BE2C (cell line): ENCODE data around the gene ATAD3C.

Experiments
- DNase-seq: peaks from one replicate; pipeline ENCODE4 v3.0.0-alpha.2; 2020
- H3K27me3 ChIP-seq: fragments of 250-450 bp; sonication (Bioruptor Pico); 2 replicates; pipeline ENCODE4 v1.5.1; 2020; ENCODE audit warnings: mild to moderate bottlenecking
- H3K36me3 ChIP-seq: fragments of 250-450 bp; sonication (Bioruptor Pico); 2 replicates; pipeline ENCODE4 v1.5.1; 2020; ENCODE audit warnings: mild to moderate bottlenecking
- H3K4me1 ChIP-seq: fragments of 250-450 bp; sonication (Bioruptor Pico); 2 replicates; pipeline ENCODE4 v1.5.1; 2020
- H3K4me3 ChIP-seq: 2 replicates; pipeline ENCODE4 v1.5.1; 2011; ENCODE audit warnings: low read depth, low read length
- H3K9me3 ChIP-seq: fragments of 250-450 bp; sonication (Bioruptor Pico); 2 replicates; pipeline ENCODE4 v1.5.1; 2020
- CTCF ChIP-seq: IDR thresholded peaks from 2 replicates; pipeline ENCODE4 v1.5.1; 2012; ENCODE audit warnings: mild to moderate bottlenecking, low read depth, low read length

ATAD3C gene

GRCh38 chr1:1424707-1425106, 24.8 kb upstream of the ATAD3C start:
- H3K36me3 ChIP-seq: no peaks in the 10 kb centered on the region
- no peaks in the 10 kb centered on the region for H3K27me3 ChIP-seq
- no peaks in the 10 kb centered on the region for H3K9me3 ChIP-seq
- no peak for TF ChIP-seq CTCF
- H3K4me3 ChIP-seq: no peak overlapping the region
- 0 out of 2 replicates have a peak, but pooled peaks cover 3% of the 10 kb centered on the region for H3K4me1 ChIP-seq
- no peak for DNase-seq

- Histone ChIP-seq H3K9me3 (no peaks in the 10 kb centered on the region), H3K4me3 (no peak overlapping the region), H3K4me1 (peaks cover 5% of the 10 kb centered on the region; the same call in 1 of the 2 replicates), H3K27me3 (no peaks in the 10 kb centered on the region), H3K36me3 (no peaks in the 10 kb centered on the region)
- TF ChIP-seq CTCF: no peak
- no peak for DNase-seq
These were observed 24.1 kb upstream of the ATAD3C start for GRCh38 chr1:1425426-1425752.

DNA sequence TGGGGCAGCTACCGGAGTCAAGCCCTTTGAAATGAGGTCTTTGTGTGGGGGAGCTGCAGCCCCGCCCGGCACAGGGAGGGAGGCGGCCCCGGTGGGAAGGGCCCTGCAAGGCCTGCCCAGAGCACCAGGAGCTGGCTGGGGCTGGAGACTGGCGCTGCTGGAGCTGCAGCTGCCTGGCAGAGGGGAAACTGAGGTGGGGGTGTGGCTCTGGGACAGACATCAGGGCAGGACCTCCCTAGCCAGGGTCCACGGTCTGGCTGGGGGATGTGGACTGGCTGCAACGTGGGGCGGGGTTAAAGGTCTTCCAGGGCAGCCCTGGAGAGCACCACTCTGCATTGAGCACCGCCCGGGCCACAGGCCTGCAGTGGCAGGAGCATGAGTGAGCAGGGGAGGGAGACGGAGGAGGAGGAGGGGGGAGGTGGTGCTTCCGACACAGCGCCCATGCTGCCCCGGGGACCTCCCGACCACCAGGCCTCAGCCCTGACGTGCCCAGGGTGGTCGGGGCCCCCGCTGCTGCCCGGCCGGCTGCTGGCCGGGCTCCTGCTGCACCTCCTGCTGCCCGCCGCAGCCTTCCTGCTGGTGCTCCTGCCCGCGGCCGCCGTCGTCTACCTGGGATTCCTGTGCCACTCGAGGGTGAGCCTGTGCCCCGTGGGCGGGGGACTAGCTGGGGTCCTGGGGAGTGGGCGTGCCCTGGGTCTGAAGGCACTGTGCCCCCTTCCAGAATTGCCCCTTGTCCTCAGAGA, 23.6 kb upstream of the ATAD3C start:
- peaks cover 9% of the 10 kb centered on the region for H3K4me1 ChIP-seq
- H3K27me3 ChIP-seq: no peaks in the 10 kb centered on the region
- peak; percentile 18 for DNase-seq
- no peak for TF ChIP-seq CTCF
- no peak overlapping the region for H3K4me3 ChIP-seq
- H3K9me3 ChIP-seq: no peaks in the 10 kb centered on the region
- no peaks in the 10 kb centered on the region for H3K36me3 ChIP-seq

DNA sequence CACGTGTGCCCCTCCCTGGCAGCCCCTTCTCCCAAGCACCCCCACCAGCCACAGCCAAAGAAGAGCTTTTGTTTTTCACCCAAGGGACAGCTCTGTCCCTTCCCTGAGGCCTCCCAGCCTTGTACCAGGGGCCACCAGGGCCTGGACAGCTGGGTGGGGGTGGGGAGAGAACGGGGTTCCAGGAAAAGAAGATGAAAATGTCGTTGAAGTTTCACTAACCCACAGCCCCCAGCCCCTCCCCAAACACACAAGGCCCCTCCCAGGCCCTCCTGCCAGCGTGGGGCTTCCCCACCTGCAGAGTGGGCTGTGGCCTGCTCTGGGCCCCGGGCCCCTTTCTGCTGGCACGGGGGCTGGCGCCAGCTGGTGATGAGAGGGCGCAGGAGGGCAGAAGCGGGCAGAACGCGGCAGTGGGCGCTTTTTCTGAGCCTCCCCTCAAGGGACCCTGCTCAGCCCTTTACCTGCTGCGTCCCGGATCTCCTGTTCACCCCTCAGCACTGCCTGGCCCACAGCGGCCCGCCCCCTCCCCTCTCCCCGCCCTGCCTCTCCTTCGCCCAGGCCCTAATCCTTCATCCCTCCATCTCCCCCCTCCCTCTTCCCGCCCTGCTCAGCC, 22.9 kb upstream of the ATAD3C start:
- no peaks in the 10 kb centered on the region for H3K27me3 ChIP-seq
- no peak for TF ChIP-seq CTCF
- H3K36me3 ChIP-seq: no peaks in the 10 kb centered on the region
- H3K4me3 ChIP-seq: no peak overlapping the region
- H3K9me3 ChIP-seq: no peaks in the 10 kb centered on the region
- peaks cover 9% of the 10 kb centered on the region for H3K4me1 ChIP-seq
- no peak for DNase-seq

GRCh38 chr1:1427106-1427819, 22.2 kb upstream of the ATAD3C start:
- DNase-seq: peak; percentile 37
- TF ChIP-seq CTCF: no peak
- Histone ChIP-seq H3K4me1 (peaks cover 15% of the 10 kb centered on the region), H3K4me3 (0 out of 2 replicates have a peak overlapping the region, but pooled peaks have one; percentile 6), H3K27me3 (no peaks in the 10 kb centered on the region), H3K36me3 (no peaks in the 10 kb centered on the region), H3K9me3 (no peaks in the 10 kb centered on the region)

- Histone ChIP-seq H3K4me3 (0 out of 2 replicates have a peak overlapping the region, but pooled peaks have one; percentile 6), H3K27me3 (no peaks in the 10 kb centered on the region), H3K36me3 (no peaks in the 10 kb centered on the region), H3K4me1 (peaks cover 20% of the 10 kb centered on the region), H3K9me3 (no peaks in the 10 kb centered on the region)
- DNase-seq: no peak
- TF ChIP-seq CTCF: no peak
These were observed 21.7 kb upstream of the ATAD3C start for GRCh38 chr1:1427820-1428148.
